SJSA1 (cell line): ENCODE measurements around the gene CA5B. TPM values are rescaled to one million over a fixed set of nuclear protein-coding genes. Genes with fewer than 3 reads are reported as not detected.
"Not testable (repeated sequence)": the region's sequence is repeated elsewhere in the genome, so short reads cannot be mapped to it uniquely, and the experiment has no call there.

Experiments
- DNase-seq, 2 experiments: peaks; one replicate each; pipeline ENCODE4 v3.0.0-alpha.2; 2015 to 2020; ENCODE audit warnings: low spot score in 2 of 2, low read depth in 1 of 2
- H3K27ac ChIP-seq: fragments of 250-450 bp; sonication (Bioruptor Pico); 2 replicates; pipeline ENCODE4 v1.5.1; 2020; ENCODE audit warnings: mild to moderate bottlenecking, moderate library complexity
- H3K27me3 ChIP-seq: fragments of 250-450 bp; sonication (Bioruptor Pico); replicated peaks from 2 replicates; pipeline ENCODE4 v1.5.1; 2020; ENCODE audit warnings: mild to moderate bottlenecking, moderate library complexity
- H3K36me3 ChIP-seq: fragments of 250-450 bp; sonication (Bioruptor Pico); 2 replicates; pipeline ENCODE4 v1.5.1; 2020; ENCODE audit warnings: mild to moderate bottlenecking
- H3K4me1 ChIP-seq: fragments of 250-450 bp; sonication (Bioruptor Pico); replicated peaks from 2 replicates; pipeline ENCODE4 v1.6.1; 2021; ENCODE audit warnings: mild to moderate bottlenecking
- H3K4me3 ChIP-seq: fragments of 250-450 bp; sonication (Bioruptor Pico); 2 replicates; pipeline ENCODE4 v1.5.1; 2020; ENCODE audit warnings: mild to moderate bottlenecking
- H3K9me3 ChIP-seq: fragments of 250-450 bp; sonication (Bioruptor Pico); replicated peaks from 2 replicates; pipeline ENCODE4 v1.5.1; 2020; ENCODE audit warnings: mild to moderate bottlenecking
- total RNA-seq: library from RNA; depleted of rRNA; stranded (reverse); fragments of >200 nt; shearing (Covaris generic); gene quantifications from 2 replicates; pipeline ENCODE4 v1.2.3, GENCODE V29; 2014

CA5B gene
- total RNA-seq, 1 experiment from 2014 or later = 7.4 TPM

DNA sequence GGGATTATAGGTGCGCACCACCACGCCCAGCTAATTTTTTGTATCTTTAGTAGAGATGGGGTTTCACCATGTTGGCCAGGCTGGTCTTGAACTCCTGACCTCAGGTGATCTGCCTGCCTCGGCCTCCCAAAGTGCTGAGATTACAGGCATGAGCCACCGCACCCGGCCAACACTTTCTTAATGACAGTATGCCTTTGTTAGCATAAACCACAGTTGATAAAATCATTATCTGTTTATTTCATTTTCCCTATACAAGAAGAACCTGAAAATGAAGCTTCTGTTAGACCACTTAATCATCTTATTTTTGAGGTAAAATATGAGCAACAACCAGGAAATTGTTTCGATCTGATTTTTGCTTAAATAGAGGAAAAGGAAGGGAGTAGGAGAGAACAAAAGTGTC is 21.8 kb downstream of the CA5B start:
- DNase-seq, H3K27me3 ChIP-seq, H3K27ac ChIP-seq: not testable (repeated sequence)

DNA sequence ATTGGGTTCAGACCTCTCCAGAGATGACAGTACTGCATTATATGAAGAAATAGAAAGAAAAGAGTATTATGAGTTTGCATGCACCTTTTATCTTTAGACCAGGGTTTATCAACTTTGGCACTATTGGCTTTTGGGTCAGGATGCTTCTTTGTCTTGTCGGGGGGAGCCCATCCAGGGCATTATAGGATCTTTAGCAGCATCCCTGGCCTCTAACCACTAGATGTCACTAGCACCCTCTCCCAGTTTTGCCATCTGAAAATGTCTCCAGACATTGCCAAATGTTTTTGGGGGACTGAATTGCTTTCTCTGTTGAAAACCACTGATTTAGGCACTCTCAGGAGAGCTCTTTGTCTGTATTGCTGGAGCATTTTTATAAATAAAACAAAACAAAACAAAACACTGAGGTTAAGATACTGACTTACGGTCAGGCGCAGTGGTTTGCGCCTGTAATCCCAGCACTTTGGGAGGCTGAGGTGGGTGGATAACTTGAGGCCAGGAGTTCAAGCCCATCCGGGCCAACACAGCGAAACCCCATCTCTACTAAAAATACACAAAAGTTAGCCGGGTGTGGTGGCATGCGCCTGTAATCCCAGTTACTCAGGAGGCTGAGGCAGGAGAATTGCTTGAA is 23.6 kb downstream of the CA5B start:
- H3K4me1 ChIP-seq = no peaks in the 10 kb centered on the region
- no peaks in the 10 kb centered on the region for H3K36me3 ChIP-seq
- H3K4me3 ChIP-seq = no peak overlapping the region
- H3K27me3 ChIP-seq = no peaks in the 10 kb centered on the region
- H3K9me3 ChIP-seq = no peaks in the 10 kb centered on the region
- no peak overlapping the region for H3K27ac ChIP-seq
- peak in 1 of 2 experiments; percentile 30 for DNase-seq

More for the DNA sequence above, 21.8 kb downstream of the CA5B start:
- H3K4me3 ChIP-seq, H3K4me1 ChIP-seq, H3K9me3 ChIP-seq, H3K36me3 ChIP-seq: not testable (repeated sequence)

DNA sequence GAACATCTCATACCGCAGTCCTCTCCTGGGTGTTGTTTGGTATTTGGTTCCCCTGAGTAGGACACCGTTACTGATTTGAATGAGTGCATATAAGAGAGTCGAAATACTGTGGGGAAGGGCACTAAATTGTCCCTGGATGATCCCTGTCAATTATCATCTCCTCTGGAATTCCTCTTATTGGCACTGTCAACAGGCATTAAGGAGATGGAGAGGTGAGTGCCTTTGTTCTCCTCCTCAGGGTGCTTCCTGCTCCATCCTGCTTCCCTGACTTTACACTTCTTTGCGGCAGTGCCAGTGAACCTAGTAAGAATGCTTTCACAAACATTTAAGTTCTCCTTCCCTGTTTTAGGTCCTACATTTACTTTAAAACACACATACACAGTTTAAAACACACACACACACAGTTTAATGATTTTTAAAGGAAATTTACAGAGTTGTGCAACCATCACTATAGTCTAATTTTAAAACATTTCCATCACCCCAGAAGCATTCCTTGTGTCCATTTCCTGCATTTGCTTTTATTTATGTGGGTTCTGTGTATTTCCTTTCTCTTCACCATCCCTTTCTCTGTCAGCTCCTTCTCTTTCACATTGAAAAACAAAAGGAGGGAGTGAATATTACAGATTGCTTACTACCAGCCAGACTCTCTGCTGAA is 31.4 kb downstream of the CA5B start:
- Histone ChIP-seq H3K4me3 (no peak overlapping the region), H3K27me3 (no peaks in the 10 kb centered on the region), H3K9me3 (no peaks in the 10 kb centered on the region), H3K4me1 (no peaks in the 10 kb centered on the region), H3K36me3 (no peaks in the 10 kb centered on the region), H3K27ac (no peak overlapping the region)
- no peak for DNase-seq

DNA sequence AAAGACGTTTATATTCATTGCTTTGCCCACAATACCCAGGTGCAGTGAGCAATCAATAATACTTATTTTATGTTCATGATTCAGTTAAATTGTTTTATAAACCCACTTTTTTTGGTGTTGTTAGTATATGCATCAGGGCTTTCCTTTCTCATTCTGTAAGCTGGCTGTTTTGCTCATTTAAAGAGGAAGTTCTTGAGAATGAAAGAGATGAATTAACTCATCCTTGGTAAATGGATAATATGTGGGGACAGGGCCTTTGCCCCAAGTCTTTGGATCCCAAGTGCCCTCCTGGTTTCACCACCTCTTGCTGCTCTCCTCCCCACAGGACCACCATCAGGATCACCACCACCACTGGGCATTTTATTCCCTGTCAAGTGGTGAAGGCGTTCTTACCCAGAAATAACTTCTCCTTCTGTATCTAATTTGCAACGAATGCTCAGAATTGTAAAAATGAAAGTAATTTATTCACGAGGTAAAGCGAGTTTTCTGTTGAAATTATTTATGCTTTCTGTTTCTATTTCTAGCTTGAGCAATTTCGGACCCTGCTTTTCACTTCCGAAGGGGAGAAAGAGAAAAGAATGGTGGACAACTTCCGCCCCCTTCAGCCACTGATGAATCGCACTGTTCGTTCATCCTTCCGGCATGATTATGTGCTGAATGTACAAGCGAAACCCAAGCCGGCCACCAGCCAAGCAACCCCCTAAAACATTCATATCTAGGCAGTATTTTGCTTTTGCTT is 44.1 kb downstream of the CA5B start:
- Histone ChIP-seq H3K4me1 (no peaks in the 10 kb centered on the region), H3K27ac (no peak overlapping the region), H3K36me3 (no peaks in the 10 kb centered on the region), H3K4me3 (no peak overlapping the region), H3K27me3 (no peaks in the 10 kb centered on the region), H3K9me3 (no peaks in the 10 kb centered on the region)
- DNase-seq = no peak

DNA sequence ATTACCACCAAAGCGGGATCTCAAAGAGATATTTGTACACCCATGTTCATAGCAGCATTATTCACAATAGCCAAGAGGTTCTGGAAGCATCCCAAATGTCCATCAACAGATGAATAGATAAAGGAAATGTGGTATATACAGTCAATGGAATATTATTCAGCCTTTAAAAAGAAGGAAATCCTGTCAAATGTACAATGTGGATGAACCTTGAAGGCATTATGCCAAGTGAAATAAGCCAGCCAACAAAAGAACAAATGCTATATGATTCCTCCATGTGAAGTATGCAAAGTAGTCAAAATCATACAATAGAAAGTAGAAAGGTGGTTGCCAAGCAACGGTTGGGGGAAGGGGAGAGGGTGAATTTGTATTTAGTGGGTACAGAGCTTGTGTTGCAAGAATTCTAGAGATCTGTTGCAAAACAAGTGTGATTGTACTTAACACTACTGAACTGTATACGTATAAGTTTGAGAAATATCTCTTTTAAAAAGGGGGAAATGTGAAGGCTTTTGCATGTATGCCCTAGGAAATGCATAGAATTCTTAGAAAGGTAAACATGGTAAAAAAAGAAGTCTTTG is 47.2 kb downstream of the CA5B start:
- H3K9me3 ChIP-seq = no peaks in the 10 kb centered on the region
- H3K27me3 ChIP-seq = no peaks in the 10 kb centered on the region
- H3K4me1 ChIP-seq = no peaks in the 10 kb centered on the region; the same call in 1 of the 2 replicates
- no peak overlapping the region for H3K4me3 ChIP-seq
- no peaks in the 10 kb centered on the region; the same call in 1 of the 2 replicates for H3K36me3 ChIP-seq
- DNase-seq = no peak
- H3K27ac ChIP-seq = no peak overlapping the region

DNA sequence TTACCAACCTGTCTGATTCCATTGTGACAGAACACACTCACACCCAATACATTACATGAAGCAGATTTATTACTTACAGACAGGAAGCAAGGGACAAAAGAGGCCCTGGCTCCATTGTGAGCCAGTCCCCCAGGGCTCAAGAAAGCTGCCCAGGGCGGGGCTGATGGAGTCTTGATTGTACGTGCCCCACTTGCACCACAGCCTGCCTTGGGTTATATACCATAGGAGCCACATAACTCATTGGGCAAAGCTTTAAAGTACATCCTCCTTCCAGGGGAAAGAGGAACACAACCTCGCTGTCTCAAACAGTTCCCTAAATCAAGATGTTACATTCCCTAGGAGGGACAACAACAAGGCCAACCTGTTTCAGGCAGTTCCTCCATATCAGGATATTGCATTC is 48.8 kb downstream of the CA5B start:
- Histone ChIP-seq H3K9me3 (no peaks in the 10 kb centered on the region), H3K4me3 (no peak overlapping the region), H3K27me3 (no peaks in the 10 kb centered on the region), H3K36me3 (no peaks in the 10 kb centered on the region; the same call in 1 of the 2 replicates), H3K27ac (no peak overlapping the region), H3K4me1 (no peaks in the 10 kb centered on the region; the same call in 1 of the 2 replicates)
- no peak for DNase-seq

DNA sequence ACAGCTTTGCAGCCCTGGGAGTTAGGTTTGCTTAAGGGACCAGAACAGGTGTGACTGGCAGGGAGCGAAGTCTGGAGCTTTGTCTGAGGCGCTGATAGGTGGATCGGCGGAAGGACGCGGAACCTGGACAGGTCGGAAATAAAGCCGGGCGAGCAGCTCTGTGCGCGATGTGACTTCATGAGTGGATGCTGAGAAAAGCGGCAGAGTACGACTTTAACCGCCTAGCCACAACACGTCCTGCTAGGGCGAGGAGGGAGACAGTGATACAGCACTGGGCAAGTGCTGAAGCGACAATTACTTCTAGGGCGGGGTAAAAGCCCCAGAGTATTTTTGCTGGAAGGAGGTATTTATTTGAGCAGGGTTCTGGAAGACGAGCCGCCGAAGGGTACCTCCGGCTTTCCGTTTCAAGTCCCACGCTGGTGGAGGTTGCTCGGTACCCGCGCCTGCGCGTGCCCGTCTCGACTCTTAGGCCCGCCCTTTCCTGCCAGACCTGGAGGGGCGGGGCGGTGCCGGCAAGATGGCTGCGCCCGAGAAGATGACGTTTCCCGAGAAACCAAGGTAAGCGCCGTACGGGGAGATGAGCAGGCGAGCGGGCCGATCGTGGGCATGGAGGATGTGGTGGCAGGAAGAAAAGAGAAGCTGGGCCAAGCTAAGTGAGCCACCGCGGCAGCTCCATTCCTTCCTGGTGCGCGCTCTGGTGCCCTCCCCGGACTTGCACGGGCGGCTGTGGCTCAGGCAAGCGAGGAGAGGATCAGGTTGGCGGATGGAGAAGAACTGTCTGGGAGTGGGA is 52.1 kb downstream of the CA5B start, which contains the start of gene ZRSR2:
TSS of gene ZRSR2 (plus strand) at position 506 of the 790 bp plus-strand sequence. CDS start at position 518, 12 bp downstream.
- Histone ChIP-seq H3K4me1 (no peaks in the 10 kb centered on the region; the same call in 1 of the 2 replicates), H3K36me3 (peaks cover 2% of the 10 kb centered on the region; the same call in 1 of the 2 replicates), H3K27ac (peak within 1 kb of the TSS; percentile 9; the same call in 1 of the 2 replicates), H3K4me3 (peak within 1 kb of the TSS; percentile 75), H3K27me3 (no peaks in the 10 kb centered on the region), H3K9me3 (no peaks in the 10 kb centered on the region)
- DNase-seq = peak; percentile 71 to 73

DNA sequence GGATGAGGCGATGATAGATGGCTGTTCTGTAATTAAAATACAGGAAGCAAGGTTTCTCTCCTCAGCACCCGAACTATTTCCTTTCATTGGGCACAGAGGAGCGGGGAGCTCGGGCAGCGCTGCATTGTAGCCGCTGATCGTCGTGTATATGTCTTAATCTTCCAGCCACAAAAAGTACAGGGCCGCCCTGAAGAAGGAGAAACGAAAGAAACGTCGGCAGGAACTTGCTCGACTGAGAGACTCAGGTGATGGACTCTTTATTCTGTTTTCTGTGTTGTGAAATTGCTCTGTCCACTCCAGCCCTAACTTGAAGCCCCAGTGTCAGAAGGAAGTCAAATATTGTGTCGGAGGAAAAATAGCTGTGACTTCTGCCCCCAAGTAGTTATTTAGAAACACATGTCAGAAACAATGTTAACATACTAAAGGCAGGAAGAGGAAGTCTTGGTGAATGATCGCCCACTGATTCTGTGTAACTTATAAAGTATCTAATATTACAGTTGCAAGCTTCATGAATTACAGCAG is 52.8 kb downstream of the CA5B start:
- peak overlapping the region; percentile 9; the same call in 1 of the 2 replicates for H3K27ac ChIP-seq
- H3K9me3 ChIP-seq = no peaks in the 10 kb centered on the region
- no peaks in the 10 kb centered on the region for H3K27me3 ChIP-seq
- H3K36me3 ChIP-seq = peaks cover 2% of the 10 kb centered on the region; the same call in 1 of the 2 replicates
- H3K4me1 ChIP-seq = no peaks in the 10 kb centered on the region; the same call in 1 of the 2 replicates
- peak overlapping the region; percentile 75 for H3K4me3 ChIP-seq
- no peak for DNase-seq

DNA sequence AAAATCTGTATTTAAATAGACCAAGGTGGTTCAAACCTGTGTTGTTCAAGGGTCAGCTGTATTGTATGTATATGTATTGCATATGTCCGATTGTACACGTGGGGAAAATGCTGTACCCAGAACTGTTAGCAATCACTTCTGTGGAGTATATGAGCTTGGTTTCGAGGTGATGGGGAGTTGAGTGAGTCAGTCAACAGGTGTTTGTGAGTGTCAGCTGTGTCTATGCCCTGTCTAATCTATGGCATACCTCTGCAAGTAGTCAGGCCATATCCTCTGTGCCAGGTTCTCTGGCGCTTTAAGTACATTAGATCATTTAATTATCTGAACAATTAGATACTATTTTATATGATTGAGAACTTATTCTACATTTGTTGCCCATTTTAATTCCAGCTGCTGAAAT is 59.6 kb downstream of the CA5B start:
- Histone ChIP-seq H3K36me3 (0 out of 2 replicates have a peak, but pooled peaks cover 1% of the 10 kb centered on the region), H3K27ac (no peak overlapping the region), H3K4me3 (no peak overlapping the region), H3K9me3 (no peaks in the 10 kb centered on the region), H3K27me3 (no peaks in the 10 kb centered on the region), H3K4me1 (no peaks in the 10 kb centered on the region)
- no peak for DNase-seq

DNA sequence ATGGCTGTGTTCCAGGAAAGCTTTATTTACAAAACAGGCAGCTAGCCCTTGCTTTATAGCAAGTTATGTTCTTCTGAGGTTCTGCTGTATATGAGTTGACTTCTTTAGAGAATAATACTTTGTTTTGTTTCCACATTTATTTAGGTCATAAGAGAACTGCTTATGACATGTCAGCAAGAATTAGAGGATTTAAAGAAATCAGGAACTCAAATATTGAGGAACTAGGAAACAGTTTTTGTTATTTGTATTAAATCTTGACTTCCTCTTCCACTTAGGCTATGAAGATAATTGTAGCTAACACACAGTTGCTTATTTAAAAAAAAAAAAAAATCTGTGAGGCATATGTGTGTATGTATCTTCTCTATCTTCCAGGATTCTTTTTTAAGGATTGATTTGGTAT is 66.5 kb downstream of the CA5B start:
- no peaks in the 10 kb centered on the region for H3K9me3 ChIP-seq
- DNase-seq = no peak
- H3K27me3 ChIP-seq = no peaks in the 10 kb centered on the region
- no peak overlapping the region for H3K27ac ChIP-seq
- no peaks in the 10 kb centered on the region for H3K36me3 ChIP-seq
- H3K4me3 ChIP-seq = no peak overlapping the region
- H3K4me1 ChIP-seq = no peaks in the 10 kb centered on the region

DNA sequence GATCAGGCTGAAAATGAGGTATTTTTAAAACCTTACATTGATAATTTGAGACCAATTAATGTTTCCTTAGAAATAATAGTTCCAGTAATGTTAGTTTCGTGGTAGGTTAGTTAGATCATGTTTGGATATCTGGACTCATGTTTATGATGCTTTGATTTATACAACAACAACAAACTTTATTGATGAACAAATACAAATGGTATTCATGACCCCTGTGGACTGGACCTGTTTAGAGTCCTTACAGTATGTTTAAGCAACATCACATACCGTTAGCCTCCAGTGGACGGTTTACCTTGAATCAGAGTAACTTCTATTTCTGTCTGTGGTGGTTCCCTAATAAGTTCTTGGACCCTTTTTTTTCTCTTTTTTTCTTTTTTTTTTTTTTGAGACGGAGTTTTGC is 70.2 kb downstream of the CA5B start:
- Histone ChIP-seq H3K9me3 (no peaks in the 10 kb centered on the region), H3K27me3 (no peaks in the 10 kb centered on the region), H3K36me3 (0 out of 2 replicates have a peak, but pooled peaks cover 3% of the 10 kb centered on the region), H3K4me3 (no peak overlapping the region), H3K4me1 (no peaks in the 10 kb centered on the region), H3K27ac (no peak overlapping the region)
- no peak for DNase-seq

DNA sequence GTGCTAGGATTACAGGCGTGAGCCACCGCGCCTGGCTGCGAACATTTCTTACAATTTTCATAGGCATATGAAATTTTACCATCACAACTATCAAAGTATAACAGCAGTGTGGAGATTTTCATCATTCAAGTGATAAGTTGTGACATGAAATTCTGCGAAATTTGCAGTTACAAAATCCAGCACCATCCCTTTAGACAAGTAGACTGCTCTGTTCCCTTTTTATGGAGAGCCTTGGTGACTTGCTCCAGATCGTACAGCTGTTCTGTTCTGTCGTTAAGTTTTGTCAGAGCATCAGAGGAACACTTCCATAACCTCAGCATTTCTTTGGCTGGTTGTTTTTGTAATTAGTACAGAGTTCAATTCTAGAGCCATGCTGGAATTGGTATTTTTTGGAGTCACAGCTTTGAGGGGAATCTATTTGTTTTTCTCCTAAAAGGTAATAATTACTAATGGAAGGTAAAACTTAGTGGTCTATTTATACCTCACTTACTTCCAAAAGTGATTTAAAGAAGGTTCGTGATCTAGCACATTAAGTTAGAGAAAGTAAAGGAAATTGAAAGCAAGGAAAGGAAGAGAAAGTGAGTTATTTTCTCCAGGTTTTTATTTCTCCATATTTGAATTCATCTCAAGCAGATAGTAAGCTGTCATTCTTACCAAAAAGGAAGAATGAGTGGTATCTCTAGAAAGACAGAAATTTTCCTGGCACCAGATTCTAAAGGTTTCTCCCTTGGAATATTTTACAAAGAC is 74.3 kb downstream of the CA5B start:
- H3K27me3 ChIP-seq = no peaks in the 10 kb centered on the region
- no peak overlapping the region for H3K4me3 ChIP-seq
- no peak for DNase-seq
- peaks cover 11% of the 10 kb centered on the region for H3K36me3 ChIP-seq
- H3K4me1 ChIP-seq = peaks cover 11% of the 10 kb centered on the region
- H3K27ac ChIP-seq = no peak overlapping the region
- H3K9me3 ChIP-seq = no peaks in the 10 kb centered on the region
